ENCODE measurements around the gene S1PR2. TPM values are rescaled to one million over a fixed set of nuclear protein-coding genes. Genes with fewer than 3 reads are reported as not detected.
"Not testable (repeated sequence)": the region's sequence is repeated elsewhere in the genome, so short reads cannot be mapped to it uniquely, and the experiment has no call there.

The S1PR2 gene
- total RNA-seq, 1 donor from 2014 or later: 2.5 TPM

GRCh38 chr19:10189616-10190015 is 41.5 kb downstream of the S1PR2 start:
- ATAC-seq: no peak

- no peak for ATAC-seq
Measured at GRCh38 chr19:10187315-10187714, 43.8 kb downstream of the S1PR2 start.

- ATAC-seq: peak; percentile 83
Measured at GRCh38 chr19:10184636-10185035, 46.5 kb downstream of the S1PR2 start.

- no peak for ATAC-seq
Measured at GRCh38 chr19:10183926-10184325, 47.2 kb downstream of the S1PR2 start.

- ATAC-seq: no peak
Measured at GRCh38 chr19:10182847-10183246, 48.3 kb downstream of the S1PR2 start.

- no peak for ATAC-seq
Measured at GRCh38 chr19:10182076-10182475, 49.1 kb downstream of the S1PR2 start.

- ATAC-seq: no peak
Measured at GRCh38 chr19:10180459-10180858, 50.7 kb downstream of the S1PR2 start.

GRCh38 chr19:10180024-10180423 is 51.1 kb downstream of the S1PR2 start:
- not testable (repeated sequence) for ATAC-seq

GRCh38 chr19:10173527-10173926 is 57.6 kb downstream of the S1PR2 start:
- peak; percentile 37 for ATAC-seq

Other genes with a start within 250 kb of the S1PR2 start
- gene COL5A3, start 220.8 kb downstream of the S1PR2 start, total RNA-seq: 5.6 TPM
- not detected for gene RDH8, start 217.8 kb downstream of the S1PR2 start, total RNA-seq
- 11.1 TPM for gene SHFL, start 145.0 kb downstream of the S1PR2 start, total RNA-seq
- not detected for gene ANGPTL6, start 128.7 kb downstream of the S1PR2 start, total RNA-seq
- 32.3 TPM for gene PPAN, start 125.0 kb downstream of the S1PR2 start, total RNA-seq
- 4.8 TPM for gene P2RY11, start 119.6 kb downstream of the S1PR2 start, total RNA-seq
- 166 TPM for gene EIF3G, start 111.4 kb downstream of the S1PR2 start, total RNA-seq
- 63.7 TPM for gene DNMT1, start 36.4 kb downstream of the S1PR2 start, total RNA-seq
- 68.7 TPM for gene MRPL4, start 20.9 kb upstream of the S1PR2 start, total RNA-seq
- gene ICAM1, start 39.8 kb upstream of the S1PR2 start, total RNA-seq: 3.5 TPM
- not detected for gene ICAM4, start 55.6 kb upstream of the S1PR2 start, total RNA-seq
- gene ICAM5, start 58.6 kb upstream of the S1PR2 start, total RNA-seq: 1.3 TPM
- gene ZGLP1, start 78.5 kb upstream of the S1PR2 start, total RNA-seq: 1.0 TPM
- gene FDX2, start 84.7 kb upstream of the S1PR2 start, total RNA-seq: 11.3 TPM
- gene RAVER1, start 102.2 kb upstream of the S1PR2 start, total RNA-seq: 19.6 TPM
- 7.6 TPM for gene ICAM3, start 108.3 kb upstream of the S1PR2 start, total RNA-seq
- gene TYK2, start 149.2 kb upstream of the S1PR2 start, total RNA-seq: 51.1 TPM
- 86.5 TPM for gene CDC37, start 172.2 kb upstream of the S1PR2 start, total RNA-seq
- gene PDE4A, start 189.2 kb upstream of the S1PR2 start, total RNA-seq: 0.92 TPM